KMS-11 (cell line): Measurements from ENCODE around the gene REXO1.

Experiments
- H2AFZ ChIP-seq: fragments of 200-600 bp; sonication (generic); 2 replicates; pipeline ENCODE4 v1.6.1; 2016; ENCODE audit warnings: antibody characterized with exemption, mixed run types, low read depth
- H3K27ac ChIP-seq: fragments of 200-600 bp; sonication (generic); 2 replicates; pipeline ENCODE4 v1.6.1; 2016; ENCODE audit warnings: mild to moderate bottlenecking, mixed run types
- H3K27me3 ChIP-seq: fragments of 200-600 bp; sonication (generic); 2 replicates; pipeline ENCODE4 v1.6.1; 2017; ENCODE audit warnings: mild to moderate bottlenecking, low read depth, mixed run types, moderate library complexity; ENCODE audit not compliant: insufficient read depth
- H3K36me3 ChIP-seq: fragments of 200-600 bp; sonication (generic); 2 replicates; pipeline ENCODE4 v1.6.1; 2017; ENCODE audit warnings: mild to moderate bottlenecking, mixed run types; ENCODE audit not compliant: insufficient read depth
- H3K4me1 ChIP-seq: fragments of 200-600 bp; sonication (generic); 2 replicates; pipeline ENCODE4 v1.6.1; 2016; ENCODE audit warnings: mild to moderate bottlenecking, low read depth, mixed run types; ENCODE audit not compliant: poor library complexity, severe bottlenecking
- H3K4me2 ChIP-seq: fragments of 200-600 bp; sonication (generic); 2 replicates; pipeline ENCODE4 v1.7.0; 2016; ENCODE audit warnings: mild to moderate bottlenecking, mixed run types
- H3K4me3 ChIP-seq: fragments of 200-600 bp; sonication (generic); IDR thresholded peaks from 2 replicates; pipeline ENCODE4 v1.6.1; 2017; ENCODE audit warnings: low read depth, low read length, mixed read lengths; ENCODE audit not compliant: insufficient read depth
- H3K79me2 ChIP-seq: fragments of 200-600 bp; sonication (generic); 2 replicates; pipeline ENCODE4 v1.6.1; 2016; ENCODE audit warnings: low read depth, mixed run types; ENCODE audit not compliant: insufficient read depth
- H3K9ac ChIP-seq: fragments of 200-600 bp; sonication (generic); 2 replicates; pipeline ENCODE4 v1.6.1; 2016; ENCODE audit warnings: mild to moderate bottlenecking, mixed run types
- H4K20me1 ChIP-seq: fragments of 200-600 bp; sonication (generic); 2 replicates; pipeline ENCODE4 v1.6.1; 2016; ENCODE audit warnings: mild to moderate bottlenecking, mixed run types; ENCODE audit not compliant: insufficient read depth
- CTCF ChIP-seq: fragments of 200-600 bp; sonication (generic); conservative IDR thresholded peaks from 2 replicates; pipeline ENCODE4 v1.6.1; 2017; ENCODE audit warnings: low read depth, mild to moderate bottlenecking, antibody characterized with exemption, low read length, moderate library complexity, mixed read lengths

The REXO1 gene

GRCh38 chr19:1773184-1773583, 75.1 kb downstream of the REXO1 start:
- no peaks in the 10 kb centered on the region for H3K36me3 ChIP-seq
- no peaks in the 10 kb centered on the region for H4K20me1 ChIP-seq
- peaks cover 87% of the 10 kb centered on the region for H3K27me3 ChIP-seq
- no peaks in the 10 kb centered on the region for H3K79me2 ChIP-seq
- no peak overlapping the region for H3K27ac ChIP-seq
- H3K4me1 ChIP-seq: no peaks in the 10 kb centered on the region
- H2AFZ ChIP-seq: no peak overlapping the region
- H3K4me3 ChIP-seq: no peak overlapping the region
- no peak overlapping the region for H3K4me2 ChIP-seq
- TF ChIP-seq CTCF: no peak
- no peak overlapping the region for H3K9ac ChIP-seq

- no peaks in the 10 kb centered on the region for H3K79me2 ChIP-seq
- H3K4me2 ChIP-seq: no peak overlapping the region
- H3K36me3 ChIP-seq: no peaks in the 10 kb centered on the region
- no peak overlapping the region for H2AFZ ChIP-seq
- no peaks in the 10 kb centered on the region for H3K4me1 ChIP-seq
- no peak overlapping the region for H3K4me3 ChIP-seq
- H3K27me3 ChIP-seq: peaks cover 86% of the 10 kb centered on the region
- no peak overlapping the region for H3K27ac ChIP-seq
- TF ChIP-seq CTCF: no peak
- no peaks in the 10 kb centered on the region for H4K20me1 ChIP-seq
- no peak overlapping the region for H3K9ac ChIP-seq
These were observed 77.3 kb downstream of the REXO1 start for GRCh38 chr19:1770866-1771576.

- no peak overlapping the region for H3K27ac ChIP-seq
- H4K20me1 ChIP-seq: no peaks in the 10 kb centered on the region
- H3K27me3 ChIP-seq: peaks cover 91% of the 10 kb centered on the region
- H3K9ac ChIP-seq: no peak overlapping the region
- no peak overlapping the region for H3K4me2 ChIP-seq
- no peaks in the 10 kb centered on the region for H3K4me1 ChIP-seq
- H2AFZ ChIP-seq: no peak overlapping the region
- no peak overlapping the region for H3K4me3 ChIP-seq
- H3K79me2 ChIP-seq: no peaks in the 10 kb centered on the region
- H3K36me3 ChIP-seq: no peaks in the 10 kb centered on the region
- TF ChIP-seq CTCF: no peak
These were observed 78.7 kb downstream of the REXO1 start for GRCh38 chr19:1769645-1769985.

- H2AFZ ChIP-seq: no peak overlapping the region
- H3K4me2 ChIP-seq: no peak overlapping the region
These were observed 79.2 kb downstream of the REXO1 start for GRCh38 chr19:1768918-1769644.

More at GRCh38 chr19:1768918-1769644, 79.2 kb downstream of the REXO1 start:
- no peaks in the 10 kb centered on the region for H4K20me1 ChIP-seq
- no peak overlapping the region for H3K27ac ChIP-seq
- H3K4me3 ChIP-seq: no peak overlapping the region
- no peaks in the 10 kb centered on the region for H3K36me3 ChIP-seq
- H3K27me3 ChIP-seq: peaks cover 91% of the 10 kb centered on the region
- no peaks in the 10 kb centered on the region for H3K79me2 ChIP-seq
- no peak overlapping the region for H3K9ac ChIP-seq
- H3K4me1 ChIP-seq: no peaks in the 10 kb centered on the region
- no peak for TF ChIP-seq CTCF
